H9 (cell line): Measurements from ENCODE around the gene ARHGAP40. TPM values are rescaled to one million over a fixed set of nuclear protein-coding genes. Genes with fewer than 3 reads are reported as not detected.

Experiments used
- DNase-seq: peaks from one replicate; pipeline ENCODE4 v3.0.0-alpha.2; 2017
- H2AFZ ChIP-seq: one replicate; pipeline ENCODE4 v1.6.1; 2013; ENCODE audit warnings: mild to moderate bottlenecking, low read length, control low read depth, moderate library complexity
- H2AK5ac ChIP-seq: 2 replicates; pipeline ENCODE4 v1.6.1; 2013; ENCODE audit warnings: low read length, control low read depth, mixed read lengths; ENCODE audit not compliant: insufficient read length
- H2BK120ac ChIP-seq: one replicate; pipeline ENCODE4 v1.6.1; 2013; ENCODE audit warnings: low read depth, mild to moderate bottlenecking, low read length, control low read depth, inconsistent platforms; ENCODE audit not compliant: poor library complexity, severe bottlenecking
- H2BK12ac ChIP-seq: 2 replicates; pipeline ENCODE4 v1.6.1; 2013; ENCODE audit warnings: low read length, control low read depth, mixed read lengths, low read depth; ENCODE audit not compliant: insufficient read length
- H2BK15ac ChIP-seq: 2 replicates; pipeline ENCODE4 v1.6.1; 2013; ENCODE audit warnings: low read depth, low read length, control low read depth
- H2BK20ac ChIP-seq: one replicate; pipeline ENCODE4 v1.6.1; 2013; ENCODE audit warnings: low read depth, mild to moderate bottlenecking, low read length, control low read depth, inconsistent platforms; ENCODE audit not compliant: poor library complexity, severe bottlenecking
- H2BK5ac ChIP-seq: 2 replicates; pipeline ENCODE4 v1.6.1; 2013; ENCODE audit warnings: low read length, control low read depth, mixed read lengths; ENCODE audit not compliant: insufficient read length
- H3K14ac ChIP-seq: 2 replicates; pipeline ENCODE4 v1.6.1; 2013; ENCODE audit warnings: low read length, control low read depth; ENCODE audit not compliant: insufficient read depth
- H3K18ac ChIP-seq: 2 replicates; pipeline ENCODE4 v1.6.1; 2013; ENCODE audit warnings: low read depth, mild to moderate bottlenecking, mixed read lengths, low read length, control low read depth; ENCODE audit not compliant: insufficient read length
- H3K23ac ChIP-seq: 2 replicates; pipeline ENCODE4 v1.6.1; 2013; ENCODE audit warnings: low read length, control low read depth, mixed read lengths, low read depth; ENCODE audit not compliant: insufficient read length
- H3K23me2 ChIP-seq: 2 replicates; pipeline ENCODE4 v1.6.1; 2013; ENCODE audit warnings: low read depth, mild to moderate bottlenecking, mixed read lengths, low read length, control low read depth; ENCODE audit not compliant: insufficient read length, poor library complexity, severe bottlenecking
- H3K27ac ChIP-seq: 2 replicates; pipeline ENCODE4 v1.5.1; 2013; ENCODE audit warnings: low read length, control low read depth, mixed read lengths, low read depth; ENCODE audit not compliant: insufficient read length
- H3K27me3 ChIP-seq: 2 replicates; pipeline ENCODE4 v1.6.1; 2013; ENCODE audit warnings: low read length, control low read depth, inconsistent platforms; ENCODE audit not compliant: insufficient read depth
- H3K4ac ChIP-seq: 2 replicates; pipeline ENCODE4 v1.6.1; 2013; ENCODE audit warnings: low read depth, mild to moderate bottlenecking, control low read depth, inconsistent platforms, low read length, moderate library complexity
- H3K4me1 ChIP-seq: 2 replicates; pipeline ENCODE4 v1.6.1; 2013; ENCODE audit warnings: low read length, control low read depth, inconsistent platforms; ENCODE audit not compliant: insufficient read depth
- H3K4me2 ChIP-seq: 2 replicates; pipeline ENCODE4 v1.6.1; 2013; ENCODE audit warnings: low read length, control low read depth, mixed read lengths; ENCODE audit not compliant: insufficient read length, insufficient read depth
- H3K56ac ChIP-seq: 2 replicates; pipeline ENCODE4 v1.6.1; 2013; ENCODE audit warnings: low read depth, mild to moderate bottlenecking, mixed read lengths, low read length, control low read depth; ENCODE audit not compliant: insufficient read length
- H3K79me1 ChIP-seq: 2 replicates; pipeline ENCODE4 v1.6.1; 2013; ENCODE audit warnings: low read depth, mild to moderate bottlenecking, moderate library complexity, low read length, control low read depth, inconsistent platforms; ENCODE audit not compliant: insufficient read depth, poor library complexity, severe bottlenecking
- H3K79me2 ChIP-seq: 2 replicates; pipeline ENCODE4 v1.6.1; 2013; ENCODE audit warnings: low read length, control low read depth, inconsistent platforms; ENCODE audit not compliant: insufficient read depth
- H3K9ac ChIP-seq: 2 replicates; pipeline ENCODE4 v1.6.1; 2013; ENCODE audit warnings: low read length, control low read depth, mixed read lengths; ENCODE audit not compliant: insufficient read length; ENCODE audit errors: extremely low read depth
- H3K9me3 ChIP-seq: one replicate; pipeline ENCODE4 v1.6.1; 2013; ENCODE audit warnings: low read depth, low read length, inconsistent platforms; ENCODE audit not compliant: control insufficient read depth
- H3T11ph ChIP-seq: one replicate; pipeline ENCODE4 v1.6.1; 2013; ENCODE audit warnings: mild to moderate bottlenecking, low read length, control low read depth, inconsistent platforms
- H4K20me1 ChIP-seq: one replicate; pipeline ENCODE4 v1.6.1; 2013; ENCODE audit not compliant: control insufficient read depth, insufficient read length, insufficient read depth
- H4K5ac ChIP-seq: 2 replicates; pipeline ENCODE4 v1.6.1; 2013; ENCODE audit warnings: low read depth, mild to moderate bottlenecking, mixed read lengths, low read length, control low read depth; ENCODE audit not compliant: insufficient read length
- H4K8ac ChIP-seq: replicated peaks from 2 replicates; pipeline ENCODE4 v1.6.1; 2013; ENCODE audit warnings: low read length, control low read depth, mixed read lengths, low read depth; ENCODE audit not compliant: insufficient read length
- H4K91ac ChIP-seq: 2 replicates; pipeline ENCODE4 v1.6.1; 2013; ENCODE audit warnings: low read depth, mild to moderate bottlenecking, moderate library complexity, mixed read lengths, low read length, control low read depth; ENCODE audit not compliant: insufficient read length
- H3K27ac Mint-ChIP-seq, 3 experiments: 2 replicates in 2 of 3; 3 replicates in 1 of 3; pipeline ENCODE4 v1.8.0; 2020 to 2021; ENCODE audit warnings: mixed read lengths in 3 of 3, mild to moderate bottlenecking in 1 of 3, moderate library complexity in 1 of 3
- H3K27me3 Mint-ChIP-seq: 2 replicates; pipeline ENCODE4 v1.8.0; 2021; ENCODE audit warnings: low read depth, mild to moderate bottlenecking, moderate library complexity, mixed read lengths
- H3K36me3 Mint-ChIP-seq, 3 experiments: 2 replicates in 2 of 3; 3 replicates in 1 of 3; pipeline ENCODE4 v1.8.0; 2020 to 2021; ENCODE audit warnings: low read depth in 3 of 3, mixed read lengths in 3 of 3; ENCODE audit not compliant: insufficient read depth in 1 of 3
- H3K4me1 Mint-ChIP-seq, 2 experiments: 2 replicates each; pipeline ENCODE4 v1.8.0; 2020; ENCODE audit warnings: mixed read lengths in 2 of 2
- H3K4me3 Mint-ChIP-seq, 2 experiments: 2 replicates in 1 of 2; 3 replicates in 1 of 2; pipeline ENCODE4 v1.8.0; 2020 to 2021; ENCODE audit warnings: mild to moderate bottlenecking in 2 of 2, mixed read lengths in 2 of 2, moderate library complexity in 1 of 2
- H3K9me3 Mint-ChIP-seq, 2 experiments: 2 replicates in 1 of 2; 3 replicates in 1 of 2; pipeline ENCODE4 v1.8.0; 2020; ENCODE audit warnings: mild to moderate bottlenecking in 2 of 2, mixed read lengths in 2 of 2, moderate library complexity in 1 of 2
- whole genome bisulfite sequencing: extraction: QIAGEN DNeasy Blood & Tissue Kit; methylation state at CpG from one replicate; pipeline ENCODE4 v1.1.7; 2013; ENCODE audit warnings: missing lambda C conversion rate, low lambda C conversion rate, mixed read lengths; ENCODE audit not compliant: insufficient read length; ENCODE audit errors: extremely low coverage; 5-methylcytosine and 5-hydroxymethylcytosine counted together
- total RNA-seq: library from RNA; stranded (reverse); gene quantifications from 2 replicates; pipeline ENCODE4 v1.2.1, GENCODE V29; 2021
- TF ChIP-seq, protein P1 (sequence below): fragments of 200-600 bp; sonication (generic); conservative IDR thresholded peaks from 3 replicates; pipeline ENCODE4 v1.8.0; 2021; ENCODE audit warnings: antibody characterized with exemption, mild to moderate bottlenecking

ARHGAP40 gene
- total RNA-seq, 1 experiment from 2014 or later = 0.17 TPM

DNA sequence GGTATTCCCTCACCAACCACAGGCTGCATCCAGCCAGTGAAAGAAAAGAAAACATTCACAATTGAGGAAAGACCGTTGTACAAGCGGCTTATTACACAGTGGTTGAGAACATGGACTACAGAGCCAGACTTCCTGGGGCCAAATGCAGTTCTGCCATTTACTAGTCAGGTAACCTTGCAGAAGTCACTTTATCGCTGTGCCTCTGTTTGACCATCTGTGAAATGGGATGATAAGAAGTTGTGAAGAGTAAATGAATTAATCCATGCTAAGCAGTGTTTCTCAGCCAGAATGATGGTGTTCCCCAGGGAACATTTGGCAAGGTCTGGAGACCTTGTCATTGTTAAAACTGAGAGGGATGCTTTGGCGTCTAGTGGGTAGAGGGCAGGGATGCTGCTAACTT lies 14.8 kb downstream of the ARHGAP40 start:
- Histone ChIP-seq H4K91ac (no peak overlapping the region), H3K4me1 (no peaks in the 10 kb centered on the region), H3K79me2 (no peaks in the 10 kb centered on the region), H3K18ac (no peak overlapping the region), H2BK120ac (no peak overlapping the region), H2BK15ac (no peak overlapping the region), H3K23ac (no peak overlapping the region), H4K8ac (no peak overlapping the region), H2AFZ (no peak overlapping the region), H4K20me1 (no peaks in the 10 kb centered on the region), H2BK20ac (no peak overlapping the region), H3K4ac (no peak overlapping the region), H2BK12ac (no peak overlapping the region), H2BK5ac (no peak overlapping the region), H3T11ph (no peak overlapping the region), H3K4me2 (no peak overlapping the region), H2AK5ac (no peak overlapping the region), H3K9ac (no peak overlapping the region), H3K79me1 (no peaks in the 10 kb centered on the region), H3K27ac (no peak overlapping the region), H3K23me2 (no peaks in the 10 kb centered on the region), H3K56ac (no peak overlapping the region), H3K14ac (no peak overlapping the region), H4K5ac (no peak overlapping the region), H3K9me3 (no peaks in the 10 kb centered on the region), H3K27me3 (no peaks in the 10 kb centered on the region)
- Mint-ChIP-seq H3K4me3 (no peak overlapping the region), H3K36me3 (peaks cover 0 to 1% (median 0%) of the 10 kb centered on the region in 3 experiments; a peak in 1 of 7 replicates), H3K9me3 (no peaks in the 10 kb centered on the region), H3K27me3 (peaks cover 2% of the 10 kb centered on the region), H3K4me1 (peaks cover 12 to 19% of the 10 kb centered on the region in 2 experiments), H3K27ac (no peak overlapping the region)
- no CpG with 5 or more reads among the region's 4 CpGs for WGBS
- DNase-seq = no peak
- TF ChIP-seq, protein P1, sequence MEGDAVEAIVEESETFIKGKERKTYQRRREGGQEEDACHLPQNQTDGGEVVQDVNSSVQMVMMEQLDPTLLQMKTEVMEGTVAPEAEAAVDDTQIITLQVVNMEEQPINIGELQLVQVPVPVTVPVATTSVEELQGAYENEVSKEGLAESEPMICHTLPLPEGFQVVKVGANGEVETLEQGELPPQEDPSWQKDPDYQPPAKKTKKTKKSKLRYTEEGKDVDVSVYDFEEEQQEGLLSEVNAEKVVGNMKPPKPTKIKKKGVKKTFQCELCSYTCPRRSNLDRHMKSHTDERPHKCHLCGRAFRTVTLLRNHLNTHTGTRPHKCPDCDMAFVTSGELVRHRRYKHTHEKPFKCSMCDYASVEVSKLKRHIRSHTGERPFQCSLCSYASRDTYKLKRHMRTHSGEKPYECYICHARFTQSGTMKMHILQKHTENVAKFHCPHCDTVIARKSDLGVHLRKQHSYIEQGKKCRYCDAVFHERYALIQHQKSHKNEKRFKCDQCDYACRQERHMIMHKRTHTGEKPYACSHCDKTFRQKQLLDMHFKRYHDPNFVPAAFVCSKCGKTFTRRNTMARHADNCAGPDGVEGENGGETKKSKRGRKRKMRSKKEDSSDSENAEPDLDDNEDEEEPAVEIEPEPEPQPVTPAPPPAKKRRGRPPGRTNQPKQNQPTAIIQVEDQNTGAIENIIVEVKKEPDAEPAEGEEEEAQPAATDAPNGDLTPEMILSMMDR = no peak
